Aorta (tissue), 5 donors: Measurements from ENCODE around the gene RNASEH2B. TPM values are rescaled to one million over a fixed set of nuclear protein-coding genes. Genes with fewer than 3 reads are reported as not detected.
A peak's percentile ranks its signal among the peaks of the same experiment; 100 is the strongest.

Source experiments
- ATAC-seq: fragments of 200-7000 bp; cut with Tn5 transposase; one replicate; pipeline ENCODE4 v1.9.1; 2022; ENCODE audit warnings: moderate library complexity; ENCODE audit not compliant: low FRiP score
- DNase-seq, 2 donors: peaks; one replicate each; pipeline ENCODE4 v3.0.0-alpha.2; 2020
- H3K27ac ChIP-seq, 2 donors: one replicate each; pipeline ENCODE4 v1.5.1; 2013; ENCODE audit warnings: low read length in 2 of 2, mild to moderate bottlenecking in 2 of 2, moderate library complexity in 2 of 2, control low read depth in 1 of 2, inconsistent platforms in 1 of 2, low read depth in 1 of 2
- H3K27me3 ChIP-seq, 2 donors: one replicate each; pipeline ENCODE4 v1.6.1; 2013; ENCODE audit warnings: control low read depth in 1 of 2, low read length in 1 of 2, mild to moderate bottlenecking in 1 of 2, moderate library complexity in 1 of 2; ENCODE audit not compliant: insufficient read depth in 2 of 2, control insufficient read depth in 1 of 2
- H3K36me3 ChIP-seq, 2 donors: one replicate each; pipeline ENCODE4 v1.6.1; 2013; ENCODE audit warnings: control low read depth in 1 of 2, low read length in 1 of 2, mild to moderate bottlenecking in 1 of 2; ENCODE audit not compliant: insufficient read depth in 2 of 2, control insufficient read depth in 1 of 2
- H3K4me1 ChIP-seq, 2 donors: one replicate each; pipeline ENCODE4 v1.6.1; 2013; ENCODE audit warnings: low read length in 2 of 2, control low read depth in 1 of 2, mild to moderate bottlenecking in 1 of 2, moderate library complexity in 1 of 2; ENCODE audit not compliant: insufficient read depth in 2 of 2, control insufficient read depth in 1 of 2
- H3K4me3 ChIP-seq, 2 donors: one replicate each; pipeline ENCODE4 v1.5.1; 2013; ENCODE audit warnings: low read length in 2 of 2, control low read depth in 1 of 2, mild to moderate bottlenecking in 1 of 2
- H3K9me3 ChIP-seq: one replicate; pipeline ENCODE4 v1.6.1; 2013; ENCODE audit warnings: mild to moderate bottlenecking, low read length; ENCODE audit not compliant: control insufficient read depth
- WGBS, 2 donors: extraction: QIAGEN DNeasy Blood & Tissue Kit; methylation state at CpG; one replicate each; pipeline ENCODE4 v1.1.7; 2013; 5-methylcytosine and 5-hydroxymethylcytosine counted together
- intact Hi-C, 2 donors: fragments of 100-400 bp; cut with DNase I; formaldehyde crosslinking; loops; one replicate each; pipeline versions ENCODE4 v1.14.2 to v1.15.0; 2022
- polyA plus RNA-seq, 2 donors: library from polyadenylated mRNA; stranded (reverse); fragments of 200-250 nt; gene quantifications; one replicate each; pipeline ENCODE4 v1.2.3, GENCODE V29; 2013
- total RNA-seq, 2 donors: library from RNA; stranded (reverse); fragmentation: NEBNext Ultra II Directional; extraction: Animal tissue kit (Norgen Biotek cat#: 25700); gene quantifications; one replicate each; pipeline ENCODE4 v1.2.1, GENCODE V29; 2021
- donor health status: healthy with polysubstance abuse.
- donor health status: Bipolar disorder and iron deficiency.
- donor health status: DM: no; HTN: no; CAD: no.
- donor health status: DM: no; HTN: no; CAD: no.
- donor health status: DM: yes; HTN: yes; CAD: no.

The RNASEH2B gene
- total and polyA plus RNA-seq, 4 donors = 27.7 to 72.0 (median 41.6) TPM

- no peaks in the 10 kb centered on the region for H3K4me1 ChIP-seq
- WGBS, 2 donors = 94 to 97% methylated on average over 2 of the region's 2 CpGs
- intact Hi-C loops = no loop called here
- H3K27me3 ChIP-seq = no peaks in the 10 kb centered on the region
- DNase-seq (no peak), ATAC-seq (no peak)
- H3K9me3 ChIP-seq = peaks cover 2% of the 10 kb centered on the region
- no peak overlapping the region for H3K4me3 ChIP-seq
- H3K36me3 ChIP-seq = no peaks in the 10 kb centered on the region
- H3K27ac ChIP-seq = no peak overlapping the region
Measured at GRCh38 chr13:50894504-50894903, 15.1 kb upstream of the RNASEH2B start.

GRCh38 chr13:50898338-50898737, 11.3 kb upstream of the RNASEH2B start:
- peaks cover 1% of the 10 kb centered on the region for H3K9me3 ChIP-seq
- no peak overlapping the region for H3K4me3 ChIP-seq
- 78 to 81% methylated on average over 1 of the region's 1 CpG for WGBS, 2 donors
- H3K4me1 ChIP-seq = no peaks in the 10 kb centered on the region
- no peaks in the 10 kb centered on the region for H3K27me3 ChIP-seq
- no peak for DNase-seq
- no peak for ATAC-seq
- no peak overlapping the region for H3K27ac ChIP-seq
- H3K36me3 ChIP-seq = no peaks in the 10 kb centered on the region
- intact Hi-C loops = no loop called here

- Histone ChIP-seq H3K4me3 (no peak overlapping the region), H3K9me3 (peaks cover 1% of the 10 kb centered on the region), H3K36me3 (no peaks in the 10 kb centered on the region), H3K27ac (no peak overlapping the region), H3K27me3 (no peaks in the 10 kb centered on the region), H3K4me1 (no peaks in the 10 kb centered on the region)
- DNase-seq (no peak), ATAC-seq (no peak)
- intact Hi-C loops = no loop called here
- 95 to 97% methylated on average over 2 of the region's 2 CpGs for WGBS, 2 donors
Measured at GRCh38 chr13:50901701-50902100, 7.9 kb upstream of the RNASEH2B start.

- DNase-seq (no peak), ATAC-seq (no peak)
- intact Hi-C loops = no loop called here
- no peaks in the 10 kb centered on the region for H3K36me3 ChIP-seq
- H3K27ac ChIP-seq = no peak overlapping the region
- H3K4me3 ChIP-seq = no peak overlapping the region
- no peaks in the 10 kb centered on the region for H3K4me1 ChIP-seq
- H3K27me3 ChIP-seq = no peaks in the 10 kb centered on the region
- peaks cover 1% of the 10 kb centered on the region for H3K9me3 ChIP-seq
- WGBS, 2 donors = 75 to 81% methylated on average over 4 of the region's 4 CpGs
Measured at GRCh38 chr13:50905256-50905655, 4.3 kb upstream of the RNASEH2B start.

- no peaks in the 10 kb centered on the region for H3K9me3 ChIP-seq
- 77 to 80% methylated on average over 7 of the region's 7 CpGs for WGBS, 2 donors
- H3K27me3 ChIP-seq = no peaks in the 10 kb centered on the region
- DNase-seq = no peak
- no peak for ATAC-seq
- H3K27ac ChIP-seq = no peak overlapping the region
- no peaks in the 10 kb centered on the region for H3K36me3 ChIP-seq
- intact Hi-C loops = no loop called here
- no peak overlapping the region for H3K4me3 ChIP-seq
- H3K4me1 ChIP-seq = no peaks in the 10 kb centered on the region
Measured at GRCh38 chr13:50907781-50908180, 1.8 kb upstream of the RNASEH2B start.

GRCh38 chr13:50908371-50908770, 1.2 kb upstream of the RNASEH2B start:
- Histone ChIP-seq H3K4me3 (no peak overlapping the region), H3K36me3 (no peaks in the 10 kb centered on the region), H3K4me1 (no peaks in the 10 kb centered on the region), H3K27ac (no peak overlapping the region), H3K9me3 (no peaks in the 10 kb centered on the region), H3K27me3 (no peaks in the 10 kb centered on the region)
- WGBS, 2 donors = 34 to 39% methylated on average over 4 of the region's 4 CpGs
- ATAC-seq (no peak), DNase-seq (no peak)
- intact Hi-C loops = no loop called here

GRCh38 chr13:50910485-50910805, 854 bp downstream of the RNASEH2B start:
- Histone ChIP-seq H3K4me1 (no peaks in the 10 kb centered on the region), H3K9me3 (no peaks in the 10 kb centered on the region), H3K4me3 (peak overlapping the region; percentile 55 to 62), H3K36me3 (no peaks in the 10 kb centered on the region), H3K27me3 (no peaks in the 10 kb centered on the region), H3K27ac (peak overlapping the region in 1 of 2 donors; percentile 55)
- ATAC-seq (peak; percentile 70), DNase-seq (peak in 1 of 2 donors; percentile 60)
- intact Hi-C loops = loop anchor here in 1 of 2 donors (5.0 to 10.0 kb wide), 4 partner anchors 376 to 936 kb away; no protein-coding TSS in a partner anchor
- WGBS, 2 donors = 0 to 1% methylated on average over 13 of the region's 13 CpGs

- no peaks in the 10 kb centered on the region for H3K9me3 ChIP-seq
- no peaks in the 10 kb centered on the region for H3K36me3 ChIP-seq
- ATAC-seq = no peak
- WGBS, 2 donors = 59 to 66% methylated on average over 3 of the region's 3 CpGs
- no peak overlapping the region for H3K4me3 ChIP-seq
- H3K4me1 ChIP-seq = no peaks in the 10 kb centered on the region
- H3K27ac ChIP-seq = peak overlapping the region in 1 of 2 donors; percentile 32
- no peak for DNase-seq
- no peaks in the 10 kb centered on the region for H3K27me3 ChIP-seq
- intact Hi-C loops = loop anchor here in 1 of 2 donors (5.0 to 10.0 kb wide), 4 partner anchors 376 to 936 kb away; no protein-coding TSS in a partner anchor
Measured at GRCh38 chr13:50911081-50911631, 1.6 kb downstream of the RNASEH2B start.

GRCh38 chr13:50911937-50912795, 2.6 kb downstream of the RNASEH2B start:
- intact Hi-C loops = loop anchor here in 1 of 2 donors (5.0 to 10.0 kb wide), 4 partner anchors 377 to 937 kb away; no protein-coding TSS in a partner anchor
- Histone ChIP-seq H3K4me1 (no peaks in the 10 kb centered on the region), H3K4me3 (no peak overlapping the region), H3K27me3 (no peaks in the 10 kb centered on the region), H3K27ac (no peak overlapping the region), H3K36me3 (no peaks in the 10 kb centered on the region), H3K9me3 (no peaks in the 10 kb centered on the region)
- peak; percentile 67 for ATAC-seq
- DNase-seq = peak; percentile 93 to 95
- WGBS, 2 donors = 16 to 25% methylated on average over 9 of the region's 9 CpGs
